Stimulated activated CD8-positive, alpha-beta memory T cell treated with anti-CD3 and anti-CD28 coated beads, Interleukin-7, amount 100 ng/mL, for 24 hours (primary cell): Measurements from ENCODE around the gene PCSK7.

Experiments
- DNase-seq: peaks from one replicate; pipeline ENCODE4 v3.0.0-alpha.2; 2020; ENCODE audit warnings: low read depth

Gene PCSK7

GRCh38 chr11:117230999-117231841 lies 653 bp downstream of the PCSK7 start:
- DNase-seq = no peak

DNA sequence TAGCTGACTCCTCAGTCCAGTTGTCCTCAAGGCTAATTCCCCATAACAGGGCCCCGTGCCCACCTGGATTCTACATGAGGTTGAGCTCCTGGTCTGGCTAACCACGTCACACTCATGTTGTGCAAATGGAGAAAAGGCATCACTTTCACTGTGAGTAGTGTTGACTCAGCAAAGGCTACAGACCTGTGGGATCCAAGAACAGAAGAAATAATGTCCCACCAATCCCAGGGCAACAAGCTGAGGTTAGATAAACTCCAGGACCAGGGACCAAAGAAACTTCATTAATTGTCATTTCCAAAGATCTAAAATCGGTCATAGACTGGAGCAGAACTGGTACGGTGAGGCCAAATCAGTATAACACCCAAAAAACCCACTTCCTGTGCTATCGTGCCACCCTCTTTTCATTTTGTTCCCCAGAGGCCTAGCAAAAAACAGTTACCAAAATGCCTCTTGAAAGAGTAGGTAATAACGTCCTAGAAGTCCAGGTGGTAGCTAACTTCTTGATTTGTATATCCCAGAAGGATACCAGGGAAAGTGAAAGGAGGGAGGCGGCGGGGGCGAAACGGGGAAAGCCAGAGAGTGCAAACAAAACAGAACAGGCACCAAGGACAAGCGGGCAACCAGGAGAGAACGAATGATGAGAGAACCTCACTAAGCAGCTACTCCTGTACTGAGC lies 1.4 kb downstream of the PCSK7 start:
- peak; percentile 12 for DNase-seq

- DNase-seq = no peak
Measured at GRCh38 chr11:117229931-117230285, 2.0 kb downstream of the PCSK7 start.

DNA sequence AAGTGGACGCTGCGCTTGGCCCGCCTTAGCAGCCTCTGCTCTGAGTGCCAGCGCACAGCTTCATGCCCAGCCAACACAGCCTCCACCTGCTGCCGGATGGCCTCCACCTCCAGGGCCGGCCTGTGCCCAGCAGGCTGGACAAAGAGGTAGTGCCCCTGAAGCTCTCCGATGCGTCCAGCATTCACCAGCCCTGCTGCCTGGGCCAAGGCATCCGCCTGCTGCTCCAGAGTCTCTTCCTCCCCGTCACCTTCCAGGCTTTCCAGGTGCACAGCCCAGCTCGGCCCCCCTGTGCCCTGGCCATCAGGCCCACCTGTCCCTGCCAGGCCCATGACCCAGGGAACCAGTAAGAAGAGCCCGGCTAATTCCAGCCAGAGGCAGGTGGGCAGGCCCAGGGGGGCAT lies 2.5 kb downstream of the PCSK7 start:
- no peak for DNase-seq

GRCh38 chr11:117228091-117228490 lies 3.8 kb downstream of the PCSK7 start:
- DNase-seq = no peak

- DNase-seq = no peak
Measured at GRCh38 chr11:117226388-117227385, 5.2 kb downstream of the PCSK7 start.

DNA sequence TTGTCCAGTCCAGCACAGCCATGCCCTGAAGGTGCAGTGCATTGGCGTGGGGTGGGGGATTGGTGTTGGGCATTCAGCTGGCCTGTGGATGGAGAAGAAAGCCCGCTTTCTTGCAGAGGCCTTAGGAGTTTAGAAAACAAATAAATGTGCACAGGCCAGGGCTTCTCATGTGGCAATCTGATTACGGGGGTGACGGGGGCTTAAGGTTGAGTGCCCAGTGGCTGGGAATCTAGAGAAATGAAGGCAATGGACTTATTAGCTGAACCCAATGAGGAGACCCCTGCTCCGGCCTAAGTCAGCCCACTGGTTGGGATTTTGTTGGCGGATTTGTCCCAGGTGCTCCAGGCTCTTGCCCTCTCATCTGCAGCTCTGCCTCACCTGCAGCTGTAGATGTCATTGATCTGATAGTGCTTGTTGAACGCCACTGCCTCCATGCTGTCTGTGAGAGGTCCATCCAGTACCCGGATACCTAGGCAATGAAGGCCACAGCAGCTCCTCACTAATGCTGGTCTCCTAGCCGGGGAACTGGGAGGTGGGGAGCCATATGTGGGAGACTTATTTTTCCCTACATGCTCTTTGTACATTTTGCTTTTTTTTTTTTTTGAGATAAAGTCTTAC lies 6.2 kb downstream of the PCSK7 start:
- DNase-seq = no peak

DNA sequence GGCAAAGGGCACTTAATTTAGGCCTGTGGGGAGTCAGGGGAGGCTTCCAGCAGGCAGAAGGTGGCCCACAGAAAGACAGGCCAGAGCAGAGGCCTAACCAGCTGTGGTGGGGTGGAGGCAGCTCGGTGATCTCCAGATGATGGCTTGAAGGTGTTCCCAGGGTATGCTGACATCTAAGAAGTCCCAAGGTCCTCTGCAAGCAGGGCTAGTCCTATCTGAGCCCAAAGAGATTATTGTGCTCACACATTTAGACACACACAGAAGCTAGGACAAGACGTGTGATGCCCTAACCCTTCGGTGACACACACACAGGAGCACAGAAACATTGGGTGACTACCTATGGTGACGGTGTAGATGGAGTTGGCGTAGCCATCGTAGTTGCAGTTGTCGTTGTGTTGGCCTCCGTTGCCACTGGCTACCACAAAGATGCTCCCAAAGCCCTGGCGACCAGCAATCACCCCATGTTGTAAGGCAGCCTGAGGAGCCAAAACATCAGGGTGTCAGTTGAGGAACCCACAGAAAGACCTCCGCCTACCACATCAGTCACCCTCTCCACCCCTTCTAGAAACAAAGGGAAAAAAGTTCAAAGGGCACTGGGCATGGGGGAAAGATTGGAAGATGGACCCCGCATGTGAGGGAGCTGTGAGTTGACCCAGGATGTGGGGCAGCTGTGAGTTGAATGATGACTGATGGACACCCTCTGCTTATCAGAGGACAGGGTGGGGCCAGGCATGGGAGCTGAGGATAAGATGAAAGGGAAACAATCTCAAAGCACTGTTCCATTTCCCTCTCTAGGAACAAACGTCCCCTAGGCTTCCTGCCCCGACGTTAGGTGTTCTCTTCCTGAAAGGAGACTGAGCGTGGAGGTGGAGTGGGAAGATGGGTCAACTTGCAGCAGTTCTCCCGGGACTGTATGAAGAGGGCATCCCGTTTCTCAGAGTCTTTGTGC lies 7.9 kb downstream of the PCSK7 start:
- DNase-seq = no peak

DNA sequence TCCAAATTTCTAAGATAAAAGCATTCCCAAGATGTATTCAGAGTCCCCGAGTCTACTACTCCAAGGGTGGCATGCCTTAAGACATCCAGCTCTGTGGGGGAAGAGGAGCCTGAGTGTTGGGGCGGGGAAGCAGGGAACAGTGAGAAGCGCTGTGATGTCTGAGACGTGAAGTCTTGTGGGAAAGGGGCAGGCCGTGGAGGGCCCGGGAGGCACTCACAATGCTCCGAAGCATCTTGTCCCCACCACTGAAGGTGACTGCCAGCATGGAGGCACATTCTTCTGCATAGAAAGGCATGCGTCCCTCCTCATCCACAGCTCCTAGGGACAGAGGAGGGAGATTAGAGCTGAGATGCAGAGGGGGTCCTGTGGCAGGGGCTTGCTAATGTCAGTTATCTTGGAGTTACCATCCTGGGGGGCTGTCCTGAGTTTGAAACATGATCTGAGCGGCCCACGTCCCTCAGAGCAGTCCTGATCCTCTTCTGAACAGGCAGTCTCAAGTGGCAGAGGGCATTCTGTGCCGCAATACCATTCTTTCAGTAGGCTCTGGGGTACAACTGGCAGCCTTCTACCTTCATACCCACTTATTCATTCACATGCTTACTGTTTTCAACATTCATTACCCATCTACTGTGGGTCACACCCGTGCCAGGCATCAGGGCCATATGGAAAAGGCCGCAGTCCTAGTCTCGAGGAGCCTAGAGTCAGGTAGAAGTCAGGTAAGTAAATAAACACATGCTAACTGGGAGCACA lies 8.7 kb downstream of the PCSK7 start:
- no peak for DNase-seq

- DNase-seq = no peak
Measured at GRCh38 chr11:117221775-117222517, 9.9 kb downstream of the PCSK7 start.

GRCh38 chr11:117220999-117221774 lies 10.7 kb downstream of the PCSK7 start:
- no peak for DNase-seq

- no peak for DNase-seq
Measured at GRCh38 chr11:117220568-117220967, 11.3 kb downstream of the PCSK7 start.

- no peak for DNase-seq
Measured at GRCh38 chr11:117219995-117220394, 11.9 kb downstream of the PCSK7 start.

DNA sequence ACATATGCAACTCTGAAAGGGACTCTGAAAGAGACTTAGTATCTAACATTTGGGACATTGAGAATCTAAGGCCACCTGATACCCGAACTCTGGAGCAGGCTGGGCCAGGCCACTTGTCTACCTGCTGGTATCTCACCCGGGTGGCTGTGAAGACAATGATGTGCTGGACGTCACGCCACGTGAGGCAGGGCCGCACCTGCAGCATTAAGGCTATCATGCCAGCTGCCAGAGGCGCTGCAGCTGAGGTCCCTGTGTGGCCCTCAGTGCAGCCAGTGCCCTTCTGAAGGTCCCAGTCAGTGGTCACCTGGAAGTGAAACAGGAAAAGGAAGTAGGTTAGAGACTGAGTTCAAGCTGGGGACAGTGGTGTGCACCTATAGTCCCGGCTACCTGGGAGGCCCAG lies 12.4 kb downstream of the PCSK7 start:
- no peak for DNase-seq

DNA sequence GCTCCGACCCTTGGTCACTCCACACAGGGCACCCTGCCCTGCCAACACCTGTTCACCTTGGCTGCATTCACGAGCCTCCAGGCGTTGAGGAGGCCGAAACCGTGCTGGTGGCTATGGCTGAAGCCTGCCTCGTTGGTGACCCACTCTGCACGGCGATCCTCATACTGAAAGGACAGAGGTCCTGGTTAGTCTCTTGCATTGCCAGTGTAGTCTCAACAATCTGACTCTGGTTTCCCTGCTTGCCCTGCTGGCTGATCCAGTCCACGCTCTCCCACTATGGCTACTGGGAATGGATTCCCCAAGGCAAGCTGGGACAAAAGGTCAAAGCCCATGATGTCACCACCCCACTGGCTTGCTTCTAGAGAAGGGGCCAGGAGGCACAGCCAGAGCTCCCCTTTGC lies 12.9 kb downstream of the PCSK7 start:
- no peak for DNase-seq

GRCh38 chr11:117218133-117218915 lies 13.5 kb downstream of the PCSK7 start:
- no peak for DNase-seq

- DNase-seq = no peak
Measured at GRCh38 chr11:117217141-117218084, 14.5 kb downstream of the PCSK7 start.
